Measurements from ENCODE around the gene RPS15A. TPM values are rescaled to one million over a fixed set of nuclear protein-coding genes. Genes with fewer than 3 reads are reported as not detected.

RPS15A gene
- total RNA-seq, 4 donors from 2014 or later = 697 to 1,427 (median 1,125) TPM

DNA sequence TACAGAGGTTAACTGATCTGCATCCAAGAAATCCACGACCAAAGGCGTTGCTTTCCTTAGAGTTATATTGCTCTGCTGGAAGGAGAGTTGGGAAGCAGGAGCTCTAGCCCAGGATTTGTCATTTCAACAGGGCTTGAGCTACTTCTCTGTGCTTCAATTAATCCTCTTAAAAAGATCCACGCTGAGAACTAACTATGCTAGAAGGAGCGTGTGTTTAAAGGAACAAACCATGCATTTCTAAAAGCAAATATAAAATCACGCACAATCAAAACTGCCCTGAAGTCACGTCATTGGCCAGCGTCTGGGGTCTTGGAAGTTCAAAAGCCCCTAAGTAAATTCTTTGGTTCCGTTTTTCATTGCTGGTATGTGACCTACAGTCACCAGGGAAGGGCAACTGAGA, 10.2 kb upstream of the RPS15A start:
- DNase-seq (ENCODE audit: low spot score in 2 of 2) = no peak
- WGBS, 2 donors = 2% methylated on average over 8 of the region's 8 CpGs
- Histone ChIP-seq H3K4me1 (peaks cover 3 to 44% (median 20%) of the 10 kb centered on the region in 4 donors), H3K27me3 (no peaks in the 10 kb centered on the region), H3K4me3 (peak overlapping the region; percentile 66 to 91 (median 86)), H3K36me3 (peaks cover 0 to 21% (median 0%) of the 10 kb centered on the region in 3 donors), H3K27ac (peak overlapping the region in 3 of 4 donors; percentile 87 to 93 (median 90)), H3K9me3 (no peaks in the 10 kb centered on the region)
- TF ChIP-seq, protein P1, sequence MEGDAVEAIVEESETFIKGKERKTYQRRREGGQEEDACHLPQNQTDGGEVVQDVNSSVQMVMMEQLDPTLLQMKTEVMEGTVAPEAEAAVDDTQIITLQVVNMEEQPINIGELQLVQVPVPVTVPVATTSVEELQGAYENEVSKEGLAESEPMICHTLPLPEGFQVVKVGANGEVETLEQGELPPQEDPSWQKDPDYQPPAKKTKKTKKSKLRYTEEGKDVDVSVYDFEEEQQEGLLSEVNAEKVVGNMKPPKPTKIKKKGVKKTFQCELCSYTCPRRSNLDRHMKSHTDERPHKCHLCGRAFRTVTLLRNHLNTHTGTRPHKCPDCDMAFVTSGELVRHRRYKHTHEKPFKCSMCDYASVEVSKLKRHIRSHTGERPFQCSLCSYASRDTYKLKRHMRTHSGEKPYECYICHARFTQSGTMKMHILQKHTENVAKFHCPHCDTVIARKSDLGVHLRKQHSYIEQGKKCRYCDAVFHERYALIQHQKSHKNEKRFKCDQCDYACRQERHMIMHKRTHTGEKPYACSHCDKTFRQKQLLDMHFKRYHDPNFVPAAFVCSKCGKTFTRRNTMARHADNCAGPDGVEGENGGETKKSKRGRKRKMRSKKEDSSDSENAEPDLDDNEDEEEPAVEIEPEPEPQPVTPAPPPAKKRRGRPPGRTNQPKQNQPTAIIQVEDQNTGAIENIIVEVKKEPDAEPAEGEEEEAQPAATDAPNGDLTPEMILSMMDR (IDR thresholded peaks at IDR 0.05) = no peak
- TF ChIP-seq POLR2A (IDR thresholded peaks at IDR 0.05) (no peak), EP300 (IDR thresholded peaks at IDR 0.05) (no peak)

DNA sequence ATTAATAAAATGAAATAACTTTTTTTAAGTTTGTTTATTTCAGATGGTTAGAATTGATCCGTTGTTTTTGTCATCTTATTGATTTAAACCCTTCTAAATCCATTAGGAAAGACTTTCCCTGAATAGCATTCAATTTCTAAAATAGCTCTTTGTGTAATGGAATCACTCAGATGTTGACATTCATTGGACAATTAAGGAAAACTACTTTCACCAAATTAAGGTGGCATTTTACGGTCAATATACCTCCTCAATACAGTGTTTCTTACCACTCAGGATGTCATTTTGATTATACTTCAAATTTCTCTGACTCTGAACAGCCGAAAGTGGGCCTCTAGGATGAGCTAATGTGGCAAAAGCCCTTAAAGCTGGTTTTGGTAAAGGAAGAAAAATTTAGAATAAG, 9.4 kb upstream of the RPS15A start:
- H3K27me3 ChIP-seq = no peaks in the 10 kb centered on the region
- H3K36me3 ChIP-seq = peaks cover 0 to 28% (median 0%) of the 10 kb centered on the region in 3 donors
- H3K9me3 ChIP-seq = no peaks in the 10 kb centered on the region
- TF ChIP-seq, protein P1 (IDR thresholded peaks at IDR 0.05) = no peak
- TF ChIP-seq POLR2A (IDR thresholded peaks at IDR 0.05) (no peak), EP300 (IDR thresholded peaks at IDR 0.05) (no peak)
- 54 to 61% methylated on average over 3 of the region's 3 CpGs for WGBS, 2 donors
- peak overlapping the region in 2 of 4 donors; percentile 8 to 93 for H3K27ac ChIP-seq
- H3K4me1 ChIP-seq = peaks cover 3 to 44% (median 17%) of the 10 kb centered on the region in 4 donors
- DNase-seq (ENCODE audit: low spot score in 2 of 2) = no peak
- H3K4me3 ChIP-seq = peak overlapping the region in 1 of 4 donors; percentile 66

DNA sequence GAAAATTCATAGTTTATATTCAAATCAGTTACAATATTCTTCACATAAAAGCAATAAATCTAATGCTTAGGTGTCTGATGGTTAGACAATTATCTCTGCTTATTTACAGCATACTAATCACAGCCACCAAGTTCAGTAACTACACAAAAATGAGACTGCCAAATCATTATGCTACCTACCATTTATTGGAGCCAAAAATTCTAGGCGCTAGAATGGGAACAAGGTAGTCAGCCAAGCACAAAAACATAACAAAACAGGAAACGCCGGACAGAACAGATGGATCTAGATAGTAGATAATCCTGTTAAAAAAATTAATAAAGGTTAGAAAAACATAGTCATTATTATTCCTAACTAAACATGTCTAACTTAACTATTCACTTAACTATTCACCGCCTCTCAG, 7.6 kb upstream of the RPS15A start:
- 72 to 79% methylated on average over 4 of the region's 4 CpGs for WGBS, 2 donors
- no peak overlapping the region for H3K27ac ChIP-seq
- no peaks in the 10 kb centered on the region for H3K9me3 ChIP-seq

DNA sequence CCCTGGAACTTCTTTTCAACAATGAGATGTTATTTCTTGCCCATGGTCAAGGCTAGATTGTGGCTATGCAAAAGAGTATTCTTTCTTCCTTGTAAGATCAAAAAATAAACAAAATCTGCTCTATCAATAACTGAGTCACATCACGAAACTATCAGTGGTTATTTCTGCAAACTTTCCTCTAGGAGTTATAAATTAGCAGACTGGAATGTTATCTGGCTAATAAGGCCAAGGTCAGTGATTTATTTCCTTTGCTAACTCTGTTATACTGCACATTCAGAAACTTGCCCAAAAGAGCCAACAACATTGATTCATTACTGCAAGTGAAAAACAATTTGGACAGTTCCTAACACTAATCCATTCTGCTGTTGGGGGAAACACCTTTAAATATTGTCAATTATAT, 6.2 kb upstream of the RPS15A start:
- no peaks in the 10 kb centered on the region for H3K27me3 ChIP-seq
- H3K4me1 ChIP-seq = peaks cover 3 to 29% (median 14%) of the 10 kb centered on the region in 4 donors
- no peaks in the 10 kb centered on the region for H3K9me3 ChIP-seq
- no peak overlapping the region for H3K4me3 ChIP-seq
- H3K27ac ChIP-seq = no peak overlapping the region
- WGBS, 2 donors = 69 to 83% methylated on average over 1 of the region's 1 CpG
- peaks cover 0 to 56% (median 0%) of the 10 kb centered on the region in 3 donors for H3K36me3 ChIP-seq
- no peak for DNase-seq (ENCODE audit: low spot score in 2 of 2)
- TF ChIP-seq POLR2A (IDR thresholded peaks at IDR 0.05) = no peak
- TF ChIP-seq EP300 (IDR thresholded peaks at IDR 0.05) = no peak
- TF ChIP-seq, protein P1 (IDR thresholded peaks at IDR 0.05) = no peak

More for the DNA sequence above, 7.6 kb upstream of the RPS15A start:
- Histone ChIP-seq H3K27me3 (no peaks in the 10 kb centered on the region), H3K36me3 (peaks cover 0 to 45% (median 0%) of the 10 kb centered on the region in 3 donors), H3K4me3 (no peak overlapping the region), H3K4me1 (peaks cover 3 to 36% (median 14%) of the 10 kb centered on the region in 4 donors)
- no peak for TF ChIP-seq EP300 (IDR thresholded peaks at IDR 0.05)
- no peak for TF ChIP-seq POLR2A (IDR thresholded peaks at IDR 0.05)
- TF ChIP-seq, protein P1 (IDR thresholded peaks at IDR 0.05) = no peak
- no peak for DNase-seq (ENCODE audit: low spot score in 2 of 2)

DNA sequence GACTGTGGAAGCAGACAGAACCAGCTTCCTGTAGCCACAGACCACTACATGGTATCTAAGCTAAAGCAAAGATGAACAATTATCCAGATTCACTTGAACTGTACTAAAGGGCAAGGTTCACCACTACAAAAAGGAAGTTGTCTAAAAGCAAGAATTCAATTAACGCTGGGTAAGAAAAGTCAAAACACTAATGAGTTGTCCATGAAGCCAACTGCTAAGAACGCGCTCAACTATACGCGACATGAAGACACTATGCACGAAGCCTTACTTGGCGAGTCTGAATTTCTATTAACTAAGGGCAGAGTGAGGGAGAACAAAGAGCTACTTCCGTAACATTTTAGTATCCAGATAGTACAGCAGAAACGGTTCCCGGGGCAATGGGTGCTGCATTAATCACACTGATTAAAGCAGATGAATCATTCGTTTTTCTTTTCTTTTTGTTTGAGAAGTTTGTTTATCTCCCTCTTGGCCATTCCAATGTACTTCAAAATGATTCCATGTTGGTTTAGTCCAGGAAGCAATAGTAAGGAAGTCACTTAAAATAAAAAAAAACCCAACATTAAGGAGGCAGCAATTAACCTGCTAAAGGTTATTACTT, 2.8 kb upstream of the RPS15A start:
- TF ChIP-seq POLR2A (IDR thresholded peaks at IDR 0.05) = no peak
- TF ChIP-seq EP300 (IDR thresholded peaks at IDR 0.05) = no peak
- TF ChIP-seq, protein P1 (IDR thresholded peaks at IDR 0.05) = no peak
- Histone ChIP-seq H3K4me3 (no peak overlapping the region), H3K36me3 (peaks cover 0 to 62% (median 0%) of the 10 kb centered on the region in 3 donors), H3K27me3 (no peaks in the 10 kb centered on the region), H3K27ac (no peak overlapping the region), H3K9me3 (no peaks in the 10 kb centered on the region), H3K4me1 (peaks cover 0 to 23% (median 13%) of the 10 kb centered on the region in 4 donors)
- WGBS, 2 donors = 89% methylated on average over 11 of the region's 11 CpGs
- DNase-seq (ENCODE audit: low spot score in 2 of 2) = no peak

All from tibial nerve (tissue), 4 donors.